Ovary (tissue), 9 donors: Measurements from ENCODE around the gene TTK. TPM values are rescaled to one million over a fixed set of nuclear protein-coding genes. Genes with fewer than 3 reads are reported as not detected.

Source experiments
- DNase-seq, 5 donors: peaks; one replicate each; pipeline ENCODE4 v3.0.0-alpha.2; 2019 to 2020
- H3K27ac ChIP-seq, 2 donors: fragments of 200-600 bp; one replicate each; pipeline versions ENCODE4 v1.5.1 to v1.8.0; 2019 to 2022
- H3K27me3 ChIP-seq: fragments of 200-600 bp; one replicate; pipeline ENCODE4 v1.8.0; 2022
- H3K36me3 ChIP-seq: fragments of 200-600 bp; sonication (generic); one replicate; pipeline ENCODE4 v1.5.1; 2019
- H3K4me1 ChIP-seq: one replicate; pipeline ENCODE4 v1.8.1; 2013; ENCODE audit warnings: mild to moderate bottlenecking, moderate library complexity; ENCODE audit not compliant: insufficient read depth
- H3K4me3 ChIP-seq: fragments of 200-600 bp; sonication (generic); one replicate; pipeline ENCODE4 v1.5.1; 2017
- H3K9me3 ChIP-seq, 2 donors: fragments of 200-600 bp in 1 of 2; sonication (generic) in 1 of 2; one replicate each; pipeline versions ENCODE4 v1.5.1 to v1.8.1; 2013 to 2019; ENCODE audit warnings: mild to moderate bottlenecking in 1 of 2, moderate library complexity in 1 of 2
- EP300 ChIP-seq: sonication (generic); formaldehyde crosslinking; IDR thresholded peaks from one replicate; pipeline ENCODE4 v1.6.1; 2017; ENCODE audit warnings: antibody characterized with exemption
- POLR2A ChIP-seq: fragments of 450-650 bp; IDR thresholded peaks from one replicate; pipeline ENCODE4 v1.6.1; 2017; ENCODE audit warnings: antibody characterized with exemption, mild to moderate bottlenecking, moderate library complexity
- WGBS, 3 donors: extraction: QIAGEN DNeasy Blood & Tissue Kit in 1 of 3; methylation state at CpG; one replicate each; pipeline versions ENCODE4 v1.1.5 to v1.1.7; 2013 to 2017; 5-methylcytosine and 5-hydroxymethylcytosine counted together
- intact Hi-C, 4 donors: fragments of 100-400 bp; cut with DNase I; formaldehyde crosslinking; loops; one replicate each; pipeline versions ENCODE4 v1.11.0 to v1.15.1; 2022 to 2023
- polyA plus RNA-seq, 2 donors: library from polyadenylated mRNA; stranded (reverse); fragments of 200-250 nt in 1 of 2; fragments of 350-450 nt in 1 of 2; fragmentation: Illumina TruSeq in 1 of 2; extraction: RNeasy Lipid Tissue Mini Kit (QIAGEN cat#74804) in 1 of 2; gene quantifications; one replicate each; pipeline ENCODE4 v1.2.3, GENCODE V29; 2013 to 2014
- total RNA-seq, 7 donors: library from RNA; depleted of rRNA in 2 of 7; stranded (reverse); fragments of >200 nt in 2 of 7; fragmentation: NEBNext Ultra II Directional in 3 of 7; extraction: Animal tissue kit (Norgen Biotek cat#: 25700) in 3 of 7; gene quantifications; one replicate each; pipeline versions ENCODE4 v1.1.0 to v1.2.4, GENCODE V29; 2016 to 2023
- TF ChIP-seq, protein P1 (sequence below), 3 donors: fragments of 450-650 bp in 2 of 3; fragments of 200-600 bp in 1 of 3; IDR thresholded peaks; one replicate each; pipeline versions ENCODE4 v1.5.1 to v1.8.0; 2016 to 2022; ENCODE audit warnings: antibody characterized with exemption in 3 of 3, mild to moderate bottlenecking in 1 of 3
- donor health status: DM: no; HTN: no; CAD: no; lungs with moderate emphysema.
- donor health status: DM: no; HTN: no; CAD: no.
- donor health status: Bipolar disorder and iron deficiency.
- donor health status: DM: yes; HTN: yes; CAD: no.
- donor health status: DM: no; HTN: no; CAD: no.
- donor health status: DM: yes; HTN: yes; CAD: no.

Gene TTK
- total and polyA plus RNA-seq, 9 donors: 0.10 to 0.94 (median 0.80) TPM; not detected in 2

GRCh38 chr6:79969784-79970183 is 34.7 kb upstream of the TTK start:
- no peaks in the 10 kb centered on the region for H3K27me3 ChIP-seq
- no peak for DNase-seq
- H3K4me3 ChIP-seq: no peak overlapping the region
- H3K4me1 ChIP-seq: no peaks in the 10 kb centered on the region
- intact Hi-C loops: no loop called here
- WGBS, 3 donors: 85 to 86% (median 85%) methylated on average over 5 of the region's 5 CpGs
- no peak overlapping the region for H3K27ac ChIP-seq
- H3K36me3 ChIP-seq: no peaks in the 10 kb centered on the region
- TF ChIP-seq, protein P1, sequence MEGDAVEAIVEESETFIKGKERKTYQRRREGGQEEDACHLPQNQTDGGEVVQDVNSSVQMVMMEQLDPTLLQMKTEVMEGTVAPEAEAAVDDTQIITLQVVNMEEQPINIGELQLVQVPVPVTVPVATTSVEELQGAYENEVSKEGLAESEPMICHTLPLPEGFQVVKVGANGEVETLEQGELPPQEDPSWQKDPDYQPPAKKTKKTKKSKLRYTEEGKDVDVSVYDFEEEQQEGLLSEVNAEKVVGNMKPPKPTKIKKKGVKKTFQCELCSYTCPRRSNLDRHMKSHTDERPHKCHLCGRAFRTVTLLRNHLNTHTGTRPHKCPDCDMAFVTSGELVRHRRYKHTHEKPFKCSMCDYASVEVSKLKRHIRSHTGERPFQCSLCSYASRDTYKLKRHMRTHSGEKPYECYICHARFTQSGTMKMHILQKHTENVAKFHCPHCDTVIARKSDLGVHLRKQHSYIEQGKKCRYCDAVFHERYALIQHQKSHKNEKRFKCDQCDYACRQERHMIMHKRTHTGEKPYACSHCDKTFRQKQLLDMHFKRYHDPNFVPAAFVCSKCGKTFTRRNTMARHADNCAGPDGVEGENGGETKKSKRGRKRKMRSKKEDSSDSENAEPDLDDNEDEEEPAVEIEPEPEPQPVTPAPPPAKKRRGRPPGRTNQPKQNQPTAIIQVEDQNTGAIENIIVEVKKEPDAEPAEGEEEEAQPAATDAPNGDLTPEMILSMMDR (IDR thresholded peaks at IDR 0.05): no peak
- TF ChIP-seq POLR2A (no peak), EP300 (no peak)
- H3K9me3 ChIP-seq: no peaks in the 10 kb centered on the region

GRCh38 chr6:79971193-79971592 is 33.3 kb upstream of the TTK start:
- Histone ChIP-seq H3K27ac (no peak overlapping the region), H3K36me3 (no peaks in the 10 kb centered on the region), H3K4me3 (no peak overlapping the region), H3K9me3 (no peaks in the 10 kb centered on the region), H3K27me3 (no peaks in the 10 kb centered on the region), H3K4me1 (no peaks in the 10 kb centered on the region)
- TF ChIP-seq EP300: no peak
- no peak for TF ChIP-seq POLR2A
- TF ChIP-seq, protein P1 (IDR thresholded peaks at IDR 0.05): no peak
- intact Hi-C loops: no loop called here
- no peak for DNase-seq

- TF ChIP-seq POLR2A (no peak), EP300 (no peak)
- TF ChIP-seq, protein P1 (IDR thresholded peaks at IDR 0.05): no peak
- H3K9me3 ChIP-seq: no peaks in the 10 kb centered on the region
- intact Hi-C loops: no loop called here
- no peaks in the 10 kb centered on the region for H3K36me3 ChIP-seq
- no peaks in the 10 kb centered on the region for H3K27me3 ChIP-seq
- H3K4me3 ChIP-seq: no peak overlapping the region
- no peak for DNase-seq
- H3K4me1 ChIP-seq: no peaks in the 10 kb centered on the region
- H3K27ac ChIP-seq: no peak overlapping the region
- WGBS, 3 donors: 92 to 97% (median 94%) methylated on average over 4 of the region's 4 CpGs
Observed at GRCh38 chr6:79981652-79982051, 22.8 kb upstream of the TTK start.

GRCh38 chr6:79984261-79984660 is 20.2 kb upstream of the TTK start:
- no peaks in the 10 kb centered on the region for H3K4me1 ChIP-seq
- intact Hi-C loops: no loop called here
- WGBS, 3 donors: 35 to 62% (median 46%) methylated on average over 2 of the region's 2 CpGs

More at GRCh38 chr6:79984261-79984660, 20.2 kb upstream of the TTK start:
- no peaks in the 10 kb centered on the region for H3K36me3 ChIP-seq
- H3K27ac ChIP-seq: no peak overlapping the region
- H3K27me3 ChIP-seq: no peaks in the 10 kb centered on the region
- TF ChIP-seq EP300: no peak
- TF ChIP-seq, protein P1 (IDR thresholded peaks at IDR 0.05): no peak
- no peak for TF ChIP-seq POLR2A
- no peak overlapping the region for H3K4me3 ChIP-seq
- no peaks in the 10 kb centered on the region for H3K9me3 ChIP-seq
- no peak for DNase-seq
